CD8-positive, alpha-beta memory T cell (primary cell): Measurements from ENCODE around the gene PBXIP1. TPM values are rescaled to one million over a fixed set of nuclear protein-coding genes. Genes with fewer than 3 reads are reported as not detected.
"Not testable (repeated sequence)": the region's sequence is repeated elsewhere in the genome, so short reads cannot be mapped to it uniquely, and the experiment has no call there.

ENCODE experiments used
- CTCF ChIA-PET: fragments of 350-600 bp; sonication (Branson Sonifier 250); formaldehyde crosslinking; loops from one replicate; lab custom pipeline; 2021; ENCODE audit warnings: antibody characterized with exemption; lab: Charles Lee
- POLR2A ChIA-PET: fragments of 350-600 bp; sonication (Branson Sonifier 250); formaldehyde crosslinking; loops from one replicate; lab custom pipeline; 2021; ENCODE audit warnings: antibody characterized with exemption; lab: Charles Lee
- DNase-seq, 5 donors: peaks; one replicate each; pipeline versions ENCODE4 v3.0.0 to v3.0.0-alpha.2; 2020 to 2022; ENCODE audit warnings: mixed read lengths in 1 of 5
- H3K27ac ChIP-seq: one replicate; pipeline ENCODE4 v1.7.0; 2013; ENCODE audit warnings: low read depth, mild to moderate bottlenecking, low read length, moderate library complexity
- H3K27me3 ChIP-seq: 2 replicates; pipeline ENCODE4 v1.7.0; 2013; ENCODE audit warnings: low read length, mild to moderate bottlenecking; ENCODE audit not compliant: insufficient read depth, poor library complexity, severe bottlenecking
- H3K36me3 ChIP-seq: 2 replicates; pipeline ENCODE4 v1.7.0; 2013; ENCODE audit warnings: mild to moderate bottlenecking, low read length, moderate library complexity; ENCODE audit not compliant: insufficient read depth
- H3K4me1 ChIP-seq: 2 replicates; pipeline ENCODE4 v1.7.0; 2013; ENCODE audit warnings: mild to moderate bottlenecking, low read length, moderate library complexity; ENCODE audit not compliant: insufficient read depth
- H3K4me3 ChIP-seq: 2 replicates; pipeline ENCODE4 v1.7.0; 2013; ENCODE audit warnings: mild to moderate bottlenecking, low read length
- H3K9me3 ChIP-seq: 2 replicates; pipeline ENCODE4 v1.7.0; 2013; ENCODE audit warnings: mild to moderate bottlenecking, low read length
- H3K27ac Mint-ChIP-seq, 8 donors: one replicate each; pipeline ENCODE4 v1.8.0; 2020 to 2021; ENCODE audit warnings: mixed read lengths in 8 of 8, mild to moderate bottlenecking in 6 of 8, inconsistent platforms in 3 of 8, moderate library complexity in 3 of 8
- H3K27me3 Mint-ChIP-seq, 2 donors: one replicate each; pipeline ENCODE4 v1.8.0; 2020 to 2021; ENCODE audit warnings: mixed read lengths in 2 of 2, mild to moderate bottlenecking in 1 of 2, moderate library complexity in 1 of 2
- H3K36me3 Mint-ChIP-seq, 3 donors: one replicate each; pipeline ENCODE4 v1.8.0; 2020 to 2021; ENCODE audit warnings: mixed read lengths in 3 of 3, inconsistent platforms in 1 of 3, mild to moderate bottlenecking in 1 of 3
- H3K4me1 Mint-ChIP-seq, 3 donors: one replicate each; pipeline ENCODE4 v1.8.0; 2020 to 2021; ENCODE audit warnings: mixed read lengths in 3 of 3, inconsistent platforms in 1 of 3, mild to moderate bottlenecking in 1 of 3
- H3K4me3 Mint-ChIP-seq, 7 donors: one replicate each; pipeline ENCODE4 v1.8.0; 2020 to 2021; ENCODE audit warnings: mixed read lengths in 7 of 7, mild to moderate bottlenecking in 6 of 7, moderate library complexity in 4 of 7, inconsistent platforms in 2 of 7
- H3K9me3 Mint-ChIP-seq, 5 donors: one replicate each; pipeline ENCODE4 v1.8.0; 2020 to 2022; ENCODE audit warnings: mixed read lengths in 5 of 5, mild to moderate bottlenecking in 3 of 5, moderate library complexity in 2 of 5, inconsistent platforms in 1 of 5
- polyA plus RNA-seq: library from polyadenylated mRNA; unstranded; fragments of 300-500 nt; fragmentation: Illumina TruSeq; gene quantifications from one replicate; pipeline ENCODE4 v1.2.3, GENCODE V29; 2021
- total RNA-seq, 2 experiments: library from RNA; stranded (reverse); gene quantifications; one replicate each; pipeline ENCODE4 v1.2.3, GENCODE V29; 2021

The PBXIP1 gene
- total and polyA plus RNA-seq, 3 experiments from 2014 or later, result 35.9 to 295 (median 36.1) TPM

GRCh38 chr1:154998201-154998780 lies 42.4 kb upstream of the PBXIP1 start:
- peak in 1 of 5 donors; percentile 26 for DNase-seq
- no peak overlapping the region for H3K27ac ChIP-seq
- Mint-ChIP-seq H3K36me3 (peaks cover 0 to 5% (median 0%) of the 10 kb centered on the region in 3 donors), H3K27me3 (no peaks in the 10 kb centered on the region), H3K9me3 (no peaks in the 10 kb centered on the region), H3K4me1 (peaks cover 18 to 23% (median 22%) of the 10 kb centered on the region in 3 donors), H3K27ac (peak overlapping the region in 3 of 8 donors; percentile 9 to 94 (median 92)), H3K4me3 (peak overlapping the region in 5 of 7 donors; percentile 41 to 97 (median 44))
- no peak overlapping the region for H3K4me3 ChIP-seq
- H3K9me3 ChIP-seq, result no peaks in the 10 kb centered on the region
- H3K36me3 ChIP-seq, result no peaks in the 10 kb centered on the region
- POLR2A ChIA-PET, result interaction anchor here (0.7 to 2.1 kb wide), 3 partner anchors 23 to 47 kb away, joined by 6 to 11 read pairs (median 7); partner anchors contain the start of genes CKS1B and PBXIP1
- H3K27me3 ChIP-seq, result no peaks in the 10 kb centered on the region
- CTCF ChIA-PET, result interaction anchor here (0.7 to 13.6 kb wide), 22 partner anchors 13 to 76 kb away, joined by 3 to 207 read pairs (median 6); partner anchors contain the start of genes ADAM15, CKS1B, FLAD1 and PBXIP1
- peaks cover 12% of the 10 kb centered on the region for H3K4me1 ChIP-seq

- H3K27ac Mint-ChIP-seq, result peak overlapping the region in 3 of 8 donors; percentile 66 to 88 (median 68)
- H3K36me3 Mint-ChIP-seq, result peaks cover 0 to 10% (median 0%) of the 10 kb centered on the region in 3 donors
- no peaks in the 10 kb centered on the region for H3K9me3 Mint-ChIP-seq
- no peaks in the 10 kb centered on the region for H3K27me3 Mint-ChIP-seq
- ChIA-PET POLR2A (interaction anchor here (1.1 kb wide), 1 partner anchor 37 kb away, joined by 3 read pairs; no protein-coding TSS in a partner anchor), CTCF (interaction anchor here (1.2 to 13.6 kb wide), 5 partner anchors 11 to 61 kb away, joined by 3 to 207 read pairs (median 10); partner anchors contain the start of genes FLAD1, PBXIP1 and PMVK)
- peaks cover 18 to 22% (median 22%) of the 10 kb centered on the region in 3 donors for H3K4me1 Mint-ChIP-seq
- Histone ChIP-seq H3K27ac (no peak overlapping the region), H3K4me3 (no peak overlapping the region), H3K27me3 (no peaks in the 10 kb centered on the region), H3K36me3 (no peaks in the 10 kb centered on the region), H3K9me3 (no peaks in the 10 kb centered on the region), H3K4me1 (peaks cover 12% of the 10 kb centered on the region)
- H3K4me3 Mint-ChIP-seq, result peak overlapping the region in 1 of 7 donors; percentile 64
- peak in 1 of 5 donors; percentile 26 for DNase-seq
Observed at GRCh38 chr1:154996966-154997701, 41.2 kb upstream of the PBXIP1 start.

GRCh38 chr1:154995301-154995983 lies 39.5 kb upstream of the PBXIP1 start:
- H3K4me1 Mint-ChIP-seq, result peaks cover 18 to 22% (median 22%) of the 10 kb centered on the region in 3 donors
- H3K4me1 ChIP-seq, result peaks cover 12% of the 10 kb centered on the region
- H3K27me3 ChIP-seq, H3K9me3 Mint-ChIP-seq, H3K9me3 ChIP-seq, H3K4me3 ChIP-seq, H3K27me3 Mint-ChIP-seq, H3K36me3 ChIP-seq: not testable (repeated sequence)
- peak overlapping the region in 2 of 8 donors; percentile 1 to 12 for H3K27ac Mint-ChIP-seq
- H3K36me3 Mint-ChIP-seq, result peaks cover 0 to 16% (median 0%) of the 10 kb centered on the region in 3 donors
- DNase-seq, result peak in 1 of 5 donors; percentile 45
- ChIA-PET CTCF (interaction anchor here (0.7 to 13.6 kb wide), 6 partner anchors 10 to 59 kb away, joined by 3 to 207 read pairs (median 10); partner anchors contain the start of genes FLAD1, PBXIP1, PMVK and PYGO2), POLR2A (interaction anchor here (0.7 to 2.3 kb wide), 2 partner anchors 12 to 63 kb away, joined by 7 to 8 read pairs; partner anchors contain the start of gene FLAD1)
- peak overlapping the region; percentile 32 for H3K27ac ChIP-seq
- peak overlapping the region in 1 of 7 donors; percentile 18 for H3K4me3 Mint-ChIP-seq

GRCh38 chr1:154994591-154994990 lies 38.7 kb upstream of the PBXIP1 start:
- ChIA-PET POLR2A (interaction anchor here (2.3 kb wide), 1 partner anchor 11 kb away, joined by 7 read pairs; the partner anchor contains the start of gene FLAD1), CTCF (interaction anchor here (1.0 to 13.6 kb wide), 7 partner anchors 9 to 58 kb away, joined by 3 to 207 read pairs (median 3); partner anchors contain the start of genes FLAD1 and PMVK)
- Histone ChIP-seq H3K36me3 (peaks cover 9% of the 10 kb centered on the region), H3K9me3 (no peaks in the 10 kb centered on the region), H3K27ac (peak overlapping the region; percentile 32), H3K4me3 (no peak overlapping the region), H3K4me1 (peaks cover 14% of the 10 kb centered on the region), H3K27me3 (no peaks in the 10 kb centered on the region)
- Mint-ChIP-seq H3K4me1 (peaks cover 15 to 22% (median 18%) of the 10 kb centered on the region in 3 donors), H3K9me3 (no peaks in the 10 kb centered on the region), H3K27me3 (no peaks in the 10 kb centered on the region), H3K4me3 (peak overlapping the region in 1 of 7 donors; percentile 9), H3K27ac (peak overlapping the region in 1 of 8 donors; percentile 13), H3K36me3 (peaks cover 0 to 25% (median 0%) of the 10 kb centered on the region in 3 donors)
- DNase-seq, result peak in 1 of 5 donors; percentile 38

GRCh38 chr1:154994269-154994587 lies 38.3 kb upstream of the PBXIP1 start:
- POLR2A ChIA-PET, result interaction anchor here (2.3 kb wide), 1 partner anchor 10 kb away, joined by 7 read pairs; the partner anchor contains the start of gene FLAD1
- H3K4me1 ChIP-seq, result peaks cover 16% of the 10 kb centered on the region

GRCh38 chr1:154993572-154994268 lies 37.8 kb upstream of the PBXIP1 start, which contains the start of gene LENEP:
LENEP (plus strand) TSS chr1:154993586; CDS start chr1:154993608, 22 bp downstream.
- Mint-ChIP-seq H3K4me3 (peak within 1 kb of the TSS in 1 of 7 donors; percentile 9), H3K9me3 (no peaks in the 10 kb centered on the region), H3K27me3 (no peaks in the 10 kb centered on the region), H3K36me3 (peaks cover 4 to 33% (median 5%) of the 10 kb centered on the region in 3 donors), H3K27ac (peak within 1 kb of the TSS in 4 of 8 donors; percentile 13 to 52 (median 36)), H3K4me1 (peaks cover 16 to 24% (median 19%) of the 10 kb centered on the region in 3 donors)
- Histone ChIP-seq H3K27me3 (no peaks in the 10 kb centered on the region), H3K4me1 (peaks cover 12% of the 10 kb centered on the region), H3K4me3 (no peak within 1 kb of the TSS), H3K36me3 (peaks cover 12% of the 10 kb centered on the region), H3K9me3 (no peaks in the 10 kb centered on the region), H3K27ac (peak within 1 kb of the TSS; percentile 32)
- ChIA-PET POLR2A (interaction anchor here (2.3 kb wide), 1 partner anchor 10 kb away, joined by 7 read pairs; the partner anchor contains the start of gene FLAD1), CTCF (interaction anchor here (0.5 to 13.6 kb wide), 8 partner anchors 8 to 67 kb away, joined by 3 to 207 read pairs (median 3); partner anchors contain the start of genes FLAD1 and PMVK)
- DNase-seq, result peak in 1 of 5 donors; percentile 43

More at GRCh38 chr1:154994269-154994587, 38.3 kb upstream of the PBXIP1 start:
- Histone ChIP-seq H3K27ac (peak overlapping the region; percentile 32), H3K4me3 (no peak overlapping the region), H3K9me3 (no peaks in the 10 kb centered on the region), H3K36me3 (peaks cover 11% of the 10 kb centered on the region), H3K27me3 (no peaks in the 10 kb centered on the region)
- H3K36me3 Mint-ChIP-seq, result peaks cover 0 to 28% (median under 1%) of the 10 kb centered on the region in 3 donors
- H3K27ac Mint-ChIP-seq, result peak overlapping the region in 3 of 8 donors; percentile 3 to 52 (median 13)
- no peaks in the 10 kb centered on the region for H3K9me3 Mint-ChIP-seq
- peaks cover 16 to 24% (median 19%) of the 10 kb centered on the region in 3 donors for H3K4me1 Mint-ChIP-seq
- H3K4me3 Mint-ChIP-seq, result peak overlapping the region in 1 of 7 donors; percentile 9
- CTCF ChIA-PET, result interaction anchor here (1.0 to 13.6 kb wide), 7 partner anchors 8 to 58 kb away, joined by 3 to 207 read pairs (median 3); partner anchors contain the start of genes FLAD1 and PMVK
- DNase-seq, result peak in 1 of 5 donors; percentile 3
- no peaks in the 10 kb centered on the region for H3K27me3 Mint-ChIP-seq
